Calu3 (cell line): Measurements from ENCODE around the gene C14orf93. TPM values are rescaled to one million over a fixed set of nuclear protein-coding genes. Genes with fewer than 3 reads are reported as not detected.

Experiments used
- BruUV-seq: library from RNA; stranded (reverse); fragments of 400-500 nt; replicated peaks from 2 replicates; lab custom pipeline; 2021; lab: Mats Ljungman, UMichigan
- CTCF ChIA-PET: fragments of 300-600 bp; sonication (Branson Sonifier 250); formaldehyde crosslinking; loops from one replicate; lab custom pipeline; 2022; ENCODE audit warnings: antibody characterized with exemption; lab: Charles Lee
- DNase-seq: peaks from one replicate; pipeline ENCODE4 v3.0.0; 2022
- H3K27ac Mint-ChIP-seq: one replicate; pipeline ENCODE4 v1.8.0; 2022; ENCODE audit warnings: mixed read lengths; ENCODE audit not compliant: unreplicated experiment
- H3K27me3 Mint-ChIP-seq: one replicate; pipeline ENCODE4 v1.8.0; 2022; ENCODE audit warnings: mixed read lengths; ENCODE audit not compliant: unreplicated experiment
- H3K36me3 Mint-ChIP-seq: one replicate; pipeline ENCODE4 v1.8.0; 2022; ENCODE audit warnings: mild to moderate bottlenecking, moderate library complexity, mixed read lengths; ENCODE audit not compliant: insufficient read depth, unreplicated experiment
- H3K4me1 Mint-ChIP-seq: one replicate; pipeline ENCODE4 v1.8.0; 2022; ENCODE audit warnings: mild to moderate bottlenecking, low read depth, mixed read lengths; ENCODE audit not compliant: unreplicated experiment
- H3K4me3 Mint-ChIP-seq: one replicate; pipeline ENCODE4 v1.8.0; 2022; ENCODE audit warnings: mild to moderate bottlenecking, low read depth, moderate library complexity, mixed read lengths; ENCODE audit not compliant: unreplicated experiment
- H3K9me3 Mint-ChIP-seq: one replicate; pipeline ENCODE4 v1.8.0; 2022; ENCODE audit warnings: low read depth, mixed read lengths; ENCODE audit not compliant: unreplicated experiment
- intact Hi-C: fragments of 100-400 bp; cut with micrococcal nuclease; formaldehyde crosslinking; loops from one replicate; pipeline ENCODE4 v1.10.0; 2022; ENCODE audit not compliant: unreplicated experiment
- total RNA-seq: library from RNA; stranded (reverse); gene quantifications from 2 replicates; pipeline ENCODE4 v1.2.3, GENCODE V29; 2022
- TF ChIP-seq, protein P1 (sequence below): fragments of 200-600 bp; IDR thresholded peaks from one replicate; pipeline ENCODE4 v1.8.0; 2022; ENCODE audit warnings: antibody characterized with exemption; ENCODE audit not compliant: unreplicated experiment

C14orf93 gene
- total RNA-seq, 1 experiment from 2014 or later = 9.6 TPM

DNA sequence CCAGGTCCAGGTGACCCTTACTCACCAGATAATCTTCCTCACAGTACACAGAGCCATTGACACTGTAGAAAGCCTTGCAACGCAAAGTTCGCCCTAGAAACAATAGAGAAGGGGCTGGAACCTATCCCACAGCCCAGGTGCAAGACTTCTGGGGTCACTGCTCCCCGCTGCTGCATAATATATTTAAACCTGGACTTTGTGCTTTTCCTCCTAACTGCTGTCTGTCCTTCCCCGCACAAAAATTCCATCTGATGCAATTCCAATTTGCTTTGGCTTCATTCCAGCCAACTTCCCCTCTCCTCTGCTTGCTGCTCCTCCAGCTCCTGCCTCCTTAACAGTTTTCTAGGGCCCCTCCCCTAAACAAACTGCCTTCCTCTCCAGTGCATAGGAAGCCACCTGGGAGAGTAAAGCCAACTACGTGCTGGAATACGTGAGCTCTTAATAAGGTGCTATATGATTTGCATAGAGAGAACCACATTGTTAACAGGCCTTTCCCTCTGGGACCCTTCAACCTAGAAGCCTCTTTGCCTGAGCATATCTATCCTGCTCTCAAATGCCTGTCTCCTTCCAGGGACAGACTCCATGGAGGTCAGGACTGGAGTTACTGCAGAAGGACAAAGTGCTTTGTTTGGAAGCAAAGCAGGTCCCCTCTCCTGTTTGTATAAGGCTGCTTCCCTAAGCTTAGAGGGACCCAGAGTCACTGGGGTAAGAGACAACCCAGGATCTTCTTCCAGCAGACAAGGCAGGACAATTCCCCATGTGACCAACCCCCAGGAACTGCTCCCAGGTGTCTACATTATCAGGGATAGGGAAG lies 33.1 kb downstream of the C14orf93 start:
- H3K4me1 Mint-ChIP-seq = peaks cover 62% of the 10 kb centered on the region
- BruUV-seq = no TSS peak
- H3K4me3 Mint-ChIP-seq = peak overlapping the region; percentile 63
- CTCF ChIA-PET = interaction anchor here (0.6 to 2.3 kb wide), 7 partner anchors 10 to 92 kb away, joined by 3 to 8 read pairs (median 5); partner anchors contain the start of gene PRMT5
- DNase-seq = peak; percentile 54
- no peaks in the 10 kb centered on the region for H3K27me3 Mint-ChIP-seq
- H3K36me3 Mint-ChIP-seq = peaks cover 43% of the 10 kb centered on the region
- intact Hi-C loops = no loop called here
- H3K27ac Mint-ChIP-seq = peak overlapping the region; percentile 89
- H3K9me3 Mint-ChIP-seq = no peaks in the 10 kb centered on the region
- TF ChIP-seq, protein P1, sequence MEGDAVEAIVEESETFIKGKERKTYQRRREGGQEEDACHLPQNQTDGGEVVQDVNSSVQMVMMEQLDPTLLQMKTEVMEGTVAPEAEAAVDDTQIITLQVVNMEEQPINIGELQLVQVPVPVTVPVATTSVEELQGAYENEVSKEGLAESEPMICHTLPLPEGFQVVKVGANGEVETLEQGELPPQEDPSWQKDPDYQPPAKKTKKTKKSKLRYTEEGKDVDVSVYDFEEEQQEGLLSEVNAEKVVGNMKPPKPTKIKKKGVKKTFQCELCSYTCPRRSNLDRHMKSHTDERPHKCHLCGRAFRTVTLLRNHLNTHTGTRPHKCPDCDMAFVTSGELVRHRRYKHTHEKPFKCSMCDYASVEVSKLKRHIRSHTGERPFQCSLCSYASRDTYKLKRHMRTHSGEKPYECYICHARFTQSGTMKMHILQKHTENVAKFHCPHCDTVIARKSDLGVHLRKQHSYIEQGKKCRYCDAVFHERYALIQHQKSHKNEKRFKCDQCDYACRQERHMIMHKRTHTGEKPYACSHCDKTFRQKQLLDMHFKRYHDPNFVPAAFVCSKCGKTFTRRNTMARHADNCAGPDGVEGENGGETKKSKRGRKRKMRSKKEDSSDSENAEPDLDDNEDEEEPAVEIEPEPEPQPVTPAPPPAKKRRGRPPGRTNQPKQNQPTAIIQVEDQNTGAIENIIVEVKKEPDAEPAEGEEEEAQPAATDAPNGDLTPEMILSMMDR = no peak

- Mint-ChIP-seq H3K4me1 (peaks cover 56% of the 10 kb centered on the region), H3K36me3 (peaks cover 26% of the 10 kb centered on the region), H3K9me3 (no peaks in the 10 kb centered on the region), H3K4me3 (no peak overlapping the region), H3K27ac (no peak overlapping the region), H3K27me3 (no peaks in the 10 kb centered on the region)
- DNase-seq = no peak
- intact Hi-C loops = no loop called here
- TF ChIP-seq, protein P1 = no peak
- no TSS peak for BruUV-seq
- CTCF ChIA-PET = no interaction called here
Observed at GRCh38 chr14:22974530-22975313, 35.2 kb downstream of the C14orf93 start.

GRCh38 chr14:22973217-22974032 lies 36.5 kb downstream of the C14orf93 start:
- peaks cover 43% of the 10 kb centered on the region for H3K4me1 Mint-ChIP-seq
- H3K36me3 Mint-ChIP-seq = peaks cover 31% of the 10 kb centered on the region
- CTCF ChIA-PET = interaction anchor here (0.6 to 2.7 kb wide), 5 partner anchors 9 to 182 kb away, joined by 3 to 18 read pairs (median 4); partner anchors contain the start of genes AJUBA and CDH24
- no peak overlapping the region for H3K4me3 Mint-ChIP-seq
- no peaks in the 10 kb centered on the region for H3K27me3 Mint-ChIP-seq
- TF ChIP-seq, protein P1 = peak; percentile 36
- peak; percentile 62 for DNase-seq
- BruUV-seq = no TSS peak
- H3K9me3 Mint-ChIP-seq = no peaks in the 10 kb centered on the region
- no peak overlapping the region for H3K27ac Mint-ChIP-seq
- intact Hi-C loops = loop anchor here (1.0 kb wide), 1 partner anchor 10 kb away; no protein-coding TSS in a partner anchor
